Right lobe of liver (tissue), 6 donors: ENCODE results near the gene MEAK7. TPM values are rescaled to one million over a fixed set of nuclear protein-coding genes. Genes with fewer than 3 reads are reported as not detected.

Experiments
- ATAC-seq, 4 donors: fragments of 200-7000 bp; cut with Tn5 transposase; one replicate each; pipeline ENCODE4 v1.9.1; 2020; ENCODE audit warnings: mild to moderate bottlenecking in 4 of 4, moderate library complexity in 4 of 4
- DNase-seq, 3 donors: peaks; one replicate each; pipeline ENCODE4 v3.0.0-alpha.2; 2020
- H3K27ac ChIP-seq, 3 donors: fragments of 200-600 bp; one replicate each; pipeline ENCODE4 v1.8.0; 2022
- H3K27me3 ChIP-seq, 2 donors: fragments of 200-600 bp; one replicate each; pipeline ENCODE4 v1.8.0; 2022
- H3K36me3 ChIP-seq, 4 donors: fragments of 200-600 bp; sonication (generic) in 1 of 4; one replicate each; pipeline versions ENCODE4 v1.5.1 to v1.8.0; 2017 to 2022; ENCODE audit warnings: control low read depth in 1 of 4
- H3K4me1 ChIP-seq, 4 donors: fragments of 200-600 bp; sonication (generic) in 1 of 4; one replicate each; pipeline versions ENCODE4 v1.5.1 to v1.8.0; 2017 to 2022; ENCODE audit warnings: control low read depth in 1 of 4
- H3K4me3 ChIP-seq, 3 donors: fragments of 200-600 bp; one replicate each; pipeline ENCODE4 v1.8.0; 2022
- H3K9me3 ChIP-seq, 4 donors: fragments of 200-600 bp; sonication (generic) in 1 of 4; one replicate each; pipeline versions ENCODE4 v1.5.1 to v1.8.0; 2017 to 2022; ENCODE audit warnings: control low read depth in 1 of 4
- POLR2A ChIP-seq: fragments of 450-650 bp; IDR thresholded peaks from one replicate; pipeline ENCODE4 v1.6.1; 2017; ENCODE audit warnings: antibody characterized with exemption, mild to moderate bottlenecking
- WGBS: methylation state at CpG from one replicate; pipeline ENCODE4 v1.1.6; 2018; ENCODE audit warnings: low coverage, low lambda C conversion rate; ENCODE audit not compliant: insufficient coverage; ENCODE audit errors: missing lambda C conversion rate; 5-methylcytosine and 5-hydroxymethylcytosine counted together
- intact Hi-C, 2 donors: fragments of 100-400 bp; cut with DNase I; formaldehyde crosslinking; loops; one replicate each; pipeline versions ENCODE4 v1.11.2 to v1.14.1; 2022
- total RNA-seq, 6 experiments: library from RNA; depleted of rRNA in 2 of 6; stranded (reverse); fragments of >200 nt in 2 of 6; fragmentation: NEBNext Ultra II Directional in 3 of 6; extraction: Animal tissue kit (Norgen Biotek cat#: 25700) in 3 of 6; gene quantifications; one replicate each; pipeline versions ENCODE4 v1.1.0 to v1.2.4, GENCODE V29; 2016 to 2023
- TF ChIP-seq, protein P1 (sequence below), 4 donors: fragments of 200-600 bp in 3 of 4; fragments of 450-650 bp in 1 of 4; IDR thresholded peaks; one replicate each; pipeline versions ENCODE4 v1.5.1 to v1.8.0; 2016 to 2022; ENCODE audit warnings: antibody characterized with exemption in 4 of 4, mild to moderate bottlenecking in 2 of 4
- donor health status: DM: no; HTN: yes; CAD: no.
- donor health status: DM: no; HTN: no; CAD: no.
- donor health status: DM: no; HTN: no; CAD: no.
- donor health status: DM: no; HTN: yes; CAD: no.
- donor health status: DM: no; HTN: yes; CAD: no.

MEAK7 gene
- total RNA-seq, 6 experiments from 2014 or later = 2.9 to 5.2 (median 3.4) TPM

DNA sequence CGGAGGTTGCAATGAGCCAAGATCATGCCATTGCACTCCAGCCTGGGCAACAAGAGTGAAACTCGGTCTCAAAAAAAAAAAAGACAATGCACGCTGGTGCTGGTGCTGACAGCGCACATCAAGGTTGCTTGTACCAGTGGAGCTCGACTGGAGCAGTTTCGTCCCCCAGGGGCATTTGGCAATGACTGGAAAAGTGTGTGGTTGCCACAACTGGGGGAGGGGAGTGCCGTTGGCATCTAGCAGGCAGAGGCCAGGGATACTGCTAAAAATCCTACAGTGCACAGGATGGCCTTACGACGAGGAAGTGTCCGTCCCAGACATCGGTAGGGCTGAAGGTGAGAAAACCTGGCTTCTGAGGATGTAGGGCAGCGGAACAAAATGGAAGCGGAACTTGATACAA is 2.4 kb downstream of the MEAK7 start:
- DNase-seq (peak in 1 of 3 donors; percentile 28), ATAC-seq (no peak)
- Histone ChIP-seq H3K27me3 (no peaks in the 10 kb centered on the region), H3K4me3 (no peak overlapping the region), H3K27ac (no peak overlapping the region), H3K9me3 (no peaks in the 10 kb centered on the region), H3K36me3 (no peaks in the 10 kb centered on the region), H3K4me1 (no peaks in the 10 kb centered on the region)
- intact Hi-C loops = no loop called here
- TF ChIP-seq, protein P1, sequence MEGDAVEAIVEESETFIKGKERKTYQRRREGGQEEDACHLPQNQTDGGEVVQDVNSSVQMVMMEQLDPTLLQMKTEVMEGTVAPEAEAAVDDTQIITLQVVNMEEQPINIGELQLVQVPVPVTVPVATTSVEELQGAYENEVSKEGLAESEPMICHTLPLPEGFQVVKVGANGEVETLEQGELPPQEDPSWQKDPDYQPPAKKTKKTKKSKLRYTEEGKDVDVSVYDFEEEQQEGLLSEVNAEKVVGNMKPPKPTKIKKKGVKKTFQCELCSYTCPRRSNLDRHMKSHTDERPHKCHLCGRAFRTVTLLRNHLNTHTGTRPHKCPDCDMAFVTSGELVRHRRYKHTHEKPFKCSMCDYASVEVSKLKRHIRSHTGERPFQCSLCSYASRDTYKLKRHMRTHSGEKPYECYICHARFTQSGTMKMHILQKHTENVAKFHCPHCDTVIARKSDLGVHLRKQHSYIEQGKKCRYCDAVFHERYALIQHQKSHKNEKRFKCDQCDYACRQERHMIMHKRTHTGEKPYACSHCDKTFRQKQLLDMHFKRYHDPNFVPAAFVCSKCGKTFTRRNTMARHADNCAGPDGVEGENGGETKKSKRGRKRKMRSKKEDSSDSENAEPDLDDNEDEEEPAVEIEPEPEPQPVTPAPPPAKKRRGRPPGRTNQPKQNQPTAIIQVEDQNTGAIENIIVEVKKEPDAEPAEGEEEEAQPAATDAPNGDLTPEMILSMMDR (IDR thresholded peaks at IDR 0.05) = no peak
- no peak for TF ChIP-seq POLR2A
- WGBS = 88% methylated on average over 7 of the region's 13 CpGs

DNA sequence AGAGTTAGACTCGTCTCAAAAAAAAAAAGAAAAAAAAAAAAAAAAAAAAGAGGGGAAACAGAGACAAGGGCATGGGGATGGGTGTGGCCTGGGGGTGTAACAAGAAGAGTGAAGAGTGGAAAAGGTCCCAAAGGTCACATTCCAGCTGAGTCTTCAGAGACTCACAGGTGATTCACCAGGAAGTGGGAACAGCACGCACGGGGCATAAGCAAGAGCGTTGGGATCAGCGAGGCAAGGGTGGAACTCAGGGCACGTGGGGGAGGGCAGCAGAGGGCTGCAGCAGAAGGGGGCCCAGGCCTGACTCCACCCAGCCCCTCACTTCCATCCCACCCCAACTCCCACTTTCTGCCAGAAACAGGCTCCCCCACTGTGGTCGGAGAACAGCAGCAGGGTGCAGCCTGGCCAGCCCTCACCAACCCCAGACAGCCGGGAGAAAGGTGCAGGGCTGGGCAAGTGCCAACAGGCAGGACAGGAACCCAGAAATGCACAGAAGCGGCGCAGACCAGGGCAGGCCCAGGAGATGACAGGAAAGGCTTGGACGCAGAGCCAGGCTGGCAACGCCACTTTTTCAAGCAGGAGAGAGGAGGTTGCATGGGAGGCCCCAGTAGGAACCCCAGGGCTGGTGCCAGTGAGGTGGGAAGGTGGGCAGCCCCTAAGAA is 3.3 kb downstream of the MEAK7 start:
- Histone ChIP-seq H3K27ac (no peak overlapping the region), H3K4me3 (no peak overlapping the region), H3K27me3 (no peaks in the 10 kb centered on the region), H3K4me1 (no peaks in the 10 kb centered on the region), H3K9me3 (no peaks in the 10 kb centered on the region), H3K36me3 (no peaks in the 10 kb centered on the region)
- ATAC-seq (no peak), DNase-seq (peak in 1 of 3 donors; percentile 42)
- intact Hi-C loops = no loop called here
- WGBS = no CpG with 5 or more reads among the region's 12 CpGs
- TF ChIP-seq, protein P1 (IDR thresholded peaks at IDR 0.05) = no peak
- no peak for TF ChIP-seq POLR2A

DNA sequence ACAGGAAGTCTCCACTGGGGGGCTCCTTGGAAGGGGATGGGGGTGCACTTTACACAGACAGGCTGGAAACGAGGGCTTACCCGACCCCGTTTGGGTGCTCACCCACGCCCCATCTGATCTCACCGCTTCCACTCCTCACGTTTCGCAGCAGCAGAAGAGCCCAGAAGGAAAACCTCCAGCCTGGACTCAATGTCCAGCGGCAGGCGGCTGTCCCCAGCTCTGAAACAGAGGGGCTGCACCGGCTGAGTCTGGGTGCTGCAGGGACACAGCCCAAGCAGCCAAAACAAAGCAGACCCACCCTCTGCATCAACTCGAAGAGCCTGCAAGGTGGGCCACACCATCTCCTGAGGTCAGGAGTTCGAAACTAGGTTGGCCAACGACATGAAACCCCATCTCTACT is 3.9 kb downstream of the MEAK7 start:
- no peak for TF ChIP-seq POLR2A
- TF ChIP-seq, protein P1 (IDR thresholded peaks at IDR 0.05) = no peak
- ATAC-seq = no peak
- H3K27me3 ChIP-seq = no peaks in the 10 kb centered on the region
- WGBS = 95% methylated on average over 4 of the region's 13 CpGs
- peak in 1 of 3 donors; percentile 32 for DNase-seq
- H3K36me3 ChIP-seq = no peaks in the 10 kb centered on the region
- no peaks in the 10 kb centered on the region for H3K4me1 ChIP-seq
- no peaks in the 10 kb centered on the region for H3K9me3 ChIP-seq
- intact Hi-C loops = no loop called here
- H3K27ac ChIP-seq = no peak overlapping the region
- no peak overlapping the region for H3K4me3 ChIP-seq

DNA sequence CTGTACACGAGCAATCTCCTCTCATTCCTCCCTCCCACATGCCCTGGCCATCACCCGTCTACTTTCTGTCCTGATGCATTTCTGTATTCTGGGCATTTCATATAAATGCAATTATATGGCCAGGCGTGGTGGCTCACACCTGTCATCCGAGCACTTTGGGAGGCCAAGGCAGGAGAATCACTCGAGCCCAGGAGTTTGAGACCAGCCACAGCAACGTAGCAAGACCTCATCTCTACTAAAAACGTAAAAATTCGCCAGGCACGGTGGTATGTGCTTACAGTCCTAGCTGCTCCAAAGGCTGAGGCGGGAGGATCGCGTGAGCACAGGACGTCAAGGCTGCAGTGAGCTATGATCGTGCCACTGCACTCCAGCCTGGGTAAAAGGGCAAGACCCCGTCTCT is 4.8 kb downstream of the MEAK7 start:
- Histone ChIP-seq H3K27ac (no peak overlapping the region), H3K27me3 (no peaks in the 10 kb centered on the region), H3K36me3 (no peaks in the 10 kb centered on the region), H3K9me3 (no peaks in the 10 kb centered on the region), H3K4me1 (no peaks in the 10 kb centered on the region), H3K4me3 (no peak overlapping the region)
- no peak for TF ChIP-seq POLR2A
- TF ChIP-seq, protein P1 (IDR thresholded peaks at IDR 0.05) = no peak
- DNase-seq = no peak
- 88% methylated on average over 10 of the region's 15 CpGs for WGBS
- intact Hi-C loops = no loop called here
- ATAC-seq = no peak
